GM21390 (cell line): ENCODE results near the gene TSPYL1.
"Not testable (repeated sequence)": the region's sequence is repeated elsewhere in the genome, so short reads cannot be mapped to it uniquely, and the experiment has no call there.

Experiments
- ATAC-seq: cut with Tn5 transposase; IDR thresholded peaks from one replicate; pipeline ENCODE4 v1.9.1; 2021; ENCODE audit not compliant: unreplicated experiment

TSPYL1 gene

GRCh38 chr6:116279232-116280160, at the start of gene TSPYL1:
Gene TSPYL1, minus strand, starts transcription at chr6:116279930. Its CDS starts 100 bp downstream, at chr6:116279830.
- peak; percentile 95 for ATAC-seq

GRCh38 chr6:116329156-116329555, 49.4 kb upstream of the TSPYL1 start:
- ATAC-seq: no peak

- no peak for ATAC-seq
Observed at GRCh38 chr6:116328528-116328903, 48.8 kb upstream of the TSPYL1 start.

GRCh38 chr6:116327803-116328527, 48.2 kb upstream of the TSPYL1 start:
- ATAC-seq: no peak

- ATAC-seq: no peak
Observed at GRCh38 chr6:116326996-116327395, 47.3 kb upstream of the TSPYL1 start.

GRCh38 chr6:116326181-116326671, 46.5 kb upstream of the TSPYL1 start:
- ATAC-seq: no peak

GRCh38 chr6:116325634-116326132, 46.0 kb upstream of the TSPYL1 start:
- not testable (repeated sequence) for ATAC-seq

- ATAC-seq: no peak
Observed at GRCh38 chr6:116323863-116324262, 44.1 kb upstream of the TSPYL1 start.

- ATAC-seq: not testable (repeated sequence)
Observed at GRCh38 chr6:116321933-116322332, 42.2 kb upstream of the TSPYL1 start.

- no peak for ATAC-seq
Observed at GRCh38 chr6:116316772-116317467, 37.2 kb upstream of the TSPYL1 start.

- ATAC-seq: peak; percentile 68
Observed at GRCh38 chr6:116314878-116315277, 35.1 kb upstream of the TSPYL1 start.

GRCh38 chr6:116314218-116314617, 34.5 kb upstream of the TSPYL1 start:
- ATAC-seq: no peak

- ATAC-seq: no peak
Observed at GRCh38 chr6:116313101-116313776, 33.5 kb upstream of the TSPYL1 start.

- no peak for ATAC-seq
Observed at GRCh38 chr6:116309657-116310056, 29.9 kb upstream of the TSPYL1 start.

- ATAC-seq: no peak
Observed at GRCh38 chr6:116309001-116309400, 29.3 kb upstream of the TSPYL1 start.

GRCh38 chr6:116307633-116308032, 27.9 kb upstream of the TSPYL1 start:
- no peak for ATAC-seq

- ATAC-seq: no peak
Observed at GRCh38 chr6:116307001-116307400, 27.3 kb upstream of the TSPYL1 start.

- no peak for ATAC-seq
Observed at GRCh38 chr6:116304538-116305097, 24.9 kb upstream of the TSPYL1 start.

GRCh38 chr6:116301104-116301503, 21.4 kb upstream of the TSPYL1 start:
- no peak for ATAC-seq

GRCh38 chr6:116300566-116300965, 20.8 kb upstream of the TSPYL1 start:
- ATAC-seq: no peak
